H9 (cell line): ENCODE measurements around the gene ZC3H7B. TPM values are rescaled to one million over a fixed set of nuclear protein-coding genes. Genes with fewer than 3 reads are reported as not detected.

Experiments used
- DNase-seq: peaks from one replicate; pipeline ENCODE4 v3.0.0-alpha.2; 2017
- H2AFZ ChIP-seq: one replicate; pipeline ENCODE4 v1.6.1; 2013; ENCODE audit warnings: mild to moderate bottlenecking, low read length, control low read depth, moderate library complexity
- H2AK5ac ChIP-seq: 2 replicates; pipeline ENCODE4 v1.6.1; 2013; ENCODE audit warnings: low read length, control low read depth, mixed read lengths; ENCODE audit not compliant: insufficient read length
- H2BK120ac ChIP-seq: one replicate; pipeline ENCODE4 v1.6.1; 2013; ENCODE audit warnings: low read depth, mild to moderate bottlenecking, low read length, control low read depth, inconsistent platforms; ENCODE audit not compliant: poor library complexity, severe bottlenecking
- H2BK12ac ChIP-seq: 2 replicates; pipeline ENCODE4 v1.6.1; 2013; ENCODE audit warnings: low read length, control low read depth, mixed read lengths, low read depth; ENCODE audit not compliant: insufficient read length
- H2BK15ac ChIP-seq: 2 replicates; pipeline ENCODE4 v1.6.1; 2013; ENCODE audit warnings: low read depth, low read length, control low read depth
- H2BK20ac ChIP-seq: one replicate; pipeline ENCODE4 v1.6.1; 2013; ENCODE audit warnings: low read depth, mild to moderate bottlenecking, low read length, control low read depth, inconsistent platforms; ENCODE audit not compliant: poor library complexity, severe bottlenecking
- H2BK5ac ChIP-seq: 2 replicates; pipeline ENCODE4 v1.6.1; 2013; ENCODE audit warnings: low read length, control low read depth, mixed read lengths; ENCODE audit not compliant: insufficient read length
- H3K14ac ChIP-seq: 2 replicates; pipeline ENCODE4 v1.6.1; 2013; ENCODE audit warnings: low read length, control low read depth; ENCODE audit not compliant: insufficient read depth
- H3K18ac ChIP-seq: 2 replicates; pipeline ENCODE4 v1.6.1; 2013; ENCODE audit warnings: low read depth, mild to moderate bottlenecking, mixed read lengths, low read length, control low read depth; ENCODE audit not compliant: insufficient read length
- H3K23ac ChIP-seq: 2 replicates; pipeline ENCODE4 v1.6.1; 2013; ENCODE audit warnings: low read length, control low read depth, mixed read lengths, low read depth; ENCODE audit not compliant: insufficient read length
- H3K23me2 ChIP-seq: 2 replicates; pipeline ENCODE4 v1.6.1; 2013; ENCODE audit warnings: low read depth, mild to moderate bottlenecking, mixed read lengths, low read length, control low read depth; ENCODE audit not compliant: insufficient read length, poor library complexity, severe bottlenecking
- H3K27ac ChIP-seq: 2 replicates; pipeline ENCODE4 v1.5.1; 2013; ENCODE audit warnings: low read length, control low read depth, mixed read lengths, low read depth; ENCODE audit not compliant: insufficient read length
- H3K27me3 ChIP-seq: 2 replicates; pipeline ENCODE4 v1.6.1; 2013; ENCODE audit warnings: low read length, control low read depth, inconsistent platforms; ENCODE audit not compliant: insufficient read depth
- H3K4ac ChIP-seq: 2 replicates; pipeline ENCODE4 v1.6.1; 2013; ENCODE audit warnings: low read depth, mild to moderate bottlenecking, control low read depth, inconsistent platforms, low read length, moderate library complexity
- H3K4me1 ChIP-seq: 2 replicates; pipeline ENCODE4 v1.6.1; 2013; ENCODE audit warnings: low read length, control low read depth, inconsistent platforms; ENCODE audit not compliant: insufficient read depth
- H3K4me2 ChIP-seq: 2 replicates; pipeline ENCODE4 v1.6.1; 2013; ENCODE audit warnings: low read length, control low read depth, mixed read lengths; ENCODE audit not compliant: insufficient read length, insufficient read depth
- H3K56ac ChIP-seq: 2 replicates; pipeline ENCODE4 v1.6.1; 2013; ENCODE audit warnings: low read depth, mild to moderate bottlenecking, mixed read lengths, low read length, control low read depth; ENCODE audit not compliant: insufficient read length
- H3K79me1 ChIP-seq: 2 replicates; pipeline ENCODE4 v1.6.1; 2013; ENCODE audit warnings: low read depth, mild to moderate bottlenecking, moderate library complexity, low read length, control low read depth, inconsistent platforms; ENCODE audit not compliant: insufficient read depth, poor library complexity, severe bottlenecking
- H3K79me2 ChIP-seq: 2 replicates; pipeline ENCODE4 v1.6.1; 2013; ENCODE audit warnings: low read length, control low read depth, inconsistent platforms; ENCODE audit not compliant: insufficient read depth
- H3K9ac ChIP-seq: 2 replicates; pipeline ENCODE4 v1.6.1; 2013; ENCODE audit warnings: low read length, control low read depth, mixed read lengths; ENCODE audit not compliant: insufficient read length; ENCODE audit errors: extremely low read depth
- H3K9me3 ChIP-seq: one replicate; pipeline ENCODE4 v1.6.1; 2013; ENCODE audit warnings: low read depth, low read length, inconsistent platforms; ENCODE audit not compliant: control insufficient read depth
- H3T11ph ChIP-seq: one replicate; pipeline ENCODE4 v1.6.1; 2013; ENCODE audit warnings: mild to moderate bottlenecking, low read length, control low read depth, inconsistent platforms
- H4K20me1 ChIP-seq: one replicate; pipeline ENCODE4 v1.6.1; 2013; ENCODE audit not compliant: control insufficient read depth, insufficient read length, insufficient read depth
- H4K5ac ChIP-seq: 2 replicates; pipeline ENCODE4 v1.6.1; 2013; ENCODE audit warnings: low read depth, mild to moderate bottlenecking, mixed read lengths, low read length, control low read depth; ENCODE audit not compliant: insufficient read length
- H4K8ac ChIP-seq: replicated peaks from 2 replicates; pipeline ENCODE4 v1.6.1; 2013; ENCODE audit warnings: low read length, control low read depth, mixed read lengths, low read depth; ENCODE audit not compliant: insufficient read length
- H4K91ac ChIP-seq: 2 replicates; pipeline ENCODE4 v1.6.1; 2013; ENCODE audit warnings: low read depth, mild to moderate bottlenecking, moderate library complexity, mixed read lengths, low read length, control low read depth; ENCODE audit not compliant: insufficient read length
- H3K27ac Mint-ChIP-seq, 3 experiments: 2 replicates in 2 of 3; 3 replicates in 1 of 3; pipeline ENCODE4 v1.8.0; 2020 to 2021; ENCODE audit warnings: mixed read lengths in 3 of 3, mild to moderate bottlenecking in 1 of 3, moderate library complexity in 1 of 3
- H3K27me3 Mint-ChIP-seq: 2 replicates; pipeline ENCODE4 v1.8.0; 2021; ENCODE audit warnings: low read depth, mild to moderate bottlenecking, moderate library complexity, mixed read lengths
- H3K36me3 Mint-ChIP-seq, 3 experiments: 2 replicates in 2 of 3; 3 replicates in 1 of 3; pipeline ENCODE4 v1.8.0; 2020 to 2021; ENCODE audit warnings: low read depth in 3 of 3, mixed read lengths in 3 of 3; ENCODE audit not compliant: insufficient read depth in 1 of 3
- H3K4me1 Mint-ChIP-seq, 2 experiments: 2 replicates each; pipeline ENCODE4 v1.8.0; 2020; ENCODE audit warnings: mixed read lengths in 2 of 2
- H3K4me3 Mint-ChIP-seq, 2 experiments: 2 replicates in 1 of 2; 3 replicates in 1 of 2; pipeline ENCODE4 v1.8.0; 2020 to 2021; ENCODE audit warnings: mild to moderate bottlenecking in 2 of 2, mixed read lengths in 2 of 2, moderate library complexity in 1 of 2
- H3K9me3 Mint-ChIP-seq, 2 experiments: 2 replicates in 1 of 2; 3 replicates in 1 of 2; pipeline ENCODE4 v1.8.0; 2020; ENCODE audit warnings: mild to moderate bottlenecking in 2 of 2, mixed read lengths in 2 of 2, moderate library complexity in 1 of 2
- CTCF ChIP-seq: fragments of 200-600 bp; sonication (generic); conservative IDR thresholded peaks from 3 replicates; pipeline ENCODE4 v1.8.0; 2021; ENCODE audit warnings: antibody characterized with exemption, mild to moderate bottlenecking
- WGBS: extraction: QIAGEN DNeasy Blood & Tissue Kit; methylation state at CpG from one replicate; pipeline ENCODE4 v1.1.7; 2013; ENCODE audit warnings: missing lambda C conversion rate, low lambda C conversion rate, mixed read lengths; ENCODE audit not compliant: insufficient read length; ENCODE audit errors: extremely low coverage; 5-methylcytosine and 5-hydroxymethylcytosine counted together
- total RNA-seq: library from RNA; stranded (reverse); gene quantifications from 2 replicates; pipeline ENCODE4 v1.2.1, GENCODE V29; 2021

The ZC3H7B gene
- total RNA-seq, 1 experiment from 2014 or later: 69.3 TPM

DNA sequence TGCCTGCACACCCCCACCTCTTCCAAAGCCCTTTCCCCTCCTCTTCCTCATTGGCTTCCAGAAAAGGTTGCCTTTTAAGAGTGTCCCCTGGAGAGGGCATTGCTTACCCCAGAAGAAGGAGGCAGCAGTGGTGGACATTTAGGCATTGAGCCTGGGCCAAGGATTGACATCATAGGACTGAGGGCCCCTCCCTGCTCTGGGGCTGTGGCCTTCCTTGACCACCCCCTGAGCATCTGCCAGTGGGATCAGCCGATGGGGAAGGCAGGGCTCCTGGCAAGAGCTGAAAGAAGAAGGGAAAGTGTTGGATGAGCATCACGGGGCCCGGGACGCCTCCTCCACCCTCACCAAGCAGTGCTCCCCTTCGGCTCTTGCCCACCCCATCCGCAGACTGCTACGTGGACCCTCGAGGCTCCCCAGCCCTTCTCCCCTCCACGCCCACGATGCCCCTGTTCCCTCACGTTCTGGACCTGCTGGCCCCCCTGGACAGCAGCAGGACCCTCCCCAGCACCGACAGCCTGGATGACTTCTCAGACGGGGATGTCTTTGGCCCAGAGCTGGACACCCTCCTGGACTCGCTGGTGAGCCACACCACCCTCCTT, 37.4 kb downstream of the ZC3H7B start:
- Histone ChIP-seq H4K5ac (no peak overlapping the region), H3K18ac (no peak overlapping the region)

More for the DNA sequence above, 37.4 kb downstream of the ZC3H7B start:
- Histone ChIP-seq H3K4me2 (no peak overlapping the region), H3K27ac (no peak overlapping the region), H4K8ac (no peak overlapping the region), H3T11ph (no peak overlapping the region), H2BK20ac (no peak overlapping the region), H3K56ac (no peak overlapping the region), H4K91ac (no peak overlapping the region), H2BK5ac (no peak overlapping the region), H3K4ac (no peak overlapping the region), H3K9ac (no peak overlapping the region), H3K23ac (no peak overlapping the region), H2BK12ac (no peak overlapping the region), H2BK15ac (no peak overlapping the region), H3K4me1 (no peaks in the 10 kb centered on the region), H2AFZ (no peak overlapping the region), H3K14ac (no peak overlapping the region), H3K27me3 (no peaks in the 10 kb centered on the region), H4K20me1 (no peaks in the 10 kb centered on the region), H3K79me2 (no peaks in the 10 kb centered on the region), H2AK5ac (no peak overlapping the region), H3K23me2 (no peaks in the 10 kb centered on the region), H3K79me1 (no peaks in the 10 kb centered on the region), H3K9me3 (no peaks in the 10 kb centered on the region), H2BK120ac (no peak overlapping the region)
- no peaks in the 10 kb centered on the region for H3K9me3 Mint-ChIP-seq
- no CpG with 5 or more reads among the region's 14 CpGs for WGBS
- peaks cover 2 to 50% (median 33%) of the 10 kb centered on the region in 3 experiments; a peak in 6 of 7 replicates for H3K36me3 Mint-ChIP-seq
- no peaks in the 10 kb centered on the region for H3K27me3 Mint-ChIP-seq
- H3K27ac Mint-ChIP-seq: peak overlapping the region in 2 of 3 experiments; percentile 55; a peak in 2 of 7 replicates
- no peak for TF ChIP-seq CTCF
- peaks cover 7 to 11% of the 10 kb centered on the region in 2 experiments for H3K4me1 Mint-ChIP-seq
- no peak overlapping the region for H3K4me3 Mint-ChIP-seq
- DNase-seq: no peak
